ENCODE measurements around the gene MPRIP.

- no peak for TF ChIP-seq POLR2A (IDR thresholded peaks at IDR 0.05)
- no peak for TF ChIP-seq CTCF (IDR thresholded peaks at IDR 0.05)
These were observed 92.7 kb downstream of the MPRIP start for GRCh38 chr17:17134957-17135333.

Data from body of pancreas (tissue), 4 donors.